Smooth muscle cell (in vitro differentiated cells): Measurements from ENCODE around the gene SLC8B1. TPM values are rescaled to one million over a fixed set of nuclear protein-coding genes. Genes with fewer than 3 reads are reported as not detected.

Source experiments
- DNase-seq: peaks from one replicate; lab custom pipeline; 2025; ENCODE audit not compliant: unreplicated experiment; lab: John Stamatoyannopoulos, UW
- H2AFZ ChIP-seq: fragments of 200-600 bp; sonication (generic); 2 replicates; pipeline ENCODE4 v1.6.0; 2016; ENCODE audit warnings: antibody characterized with exemption, low read depth, mild to moderate bottlenecking
- H3F3A ChIP-seq: fragments of 200-600 bp; sonication (generic); 2 replicates; pipeline ENCODE4 v1.6.0; 2017; ENCODE audit warnings: antibody characterized with exemption, low read depth
- H3K27ac ChIP-seq: fragments of 200-600 bp; sonication (generic); 2 replicates; pipeline ENCODE4 v1.5.1; 2016; ENCODE audit warnings: low read depth, mild to moderate bottlenecking
- H3K27me3 ChIP-seq: fragments of 200-600 bp; sonication (generic); 2 replicates; pipeline ENCODE4 v1.6.1; 2016; ENCODE audit warnings: low read depth, mild to moderate bottlenecking
- H3K36me3 ChIP-seq: fragments of 200-600 bp; sonication (generic); 2 replicates; pipeline ENCODE4 v1.5.1; 2016; ENCODE audit warnings: low read depth
- H3K4me1 ChIP-seq: fragments of 200-600 bp; sonication (generic); 2 replicates; pipeline ENCODE4 v1.5.1; 2016; ENCODE audit warnings: low read depth
- H3K4me2 ChIP-seq: fragments of 200-600 bp; sonication (generic); 2 replicates; pipeline ENCODE4 v1.6.0; 2016; ENCODE audit warnings: mild to moderate bottlenecking
- H3K4me3 ChIP-seq: fragments of 200-600 bp; sonication (generic); 2 replicates; pipeline ENCODE4 v1.5.1; 2016; ENCODE audit warnings: mild to moderate bottlenecking
- H3K79me2 ChIP-seq: fragments of 200-600 bp; sonication (generic); 2 replicates; pipeline ENCODE4 v1.6.0; 2016; ENCODE audit warnings: low read depth, mild to moderate bottlenecking
- H3K9ac ChIP-seq: fragments of 200-600 bp; sonication (generic); 2 replicates; pipeline ENCODE4 v1.6.0; 2016; ENCODE audit warnings: low read depth
- H3K9me3 ChIP-seq: fragments of 200-600 bp; sonication (generic); replicated peaks from 2 replicates; pipeline ENCODE4 v1.5.1; 2016; ENCODE audit warnings: low read depth
- H4K20me1 ChIP-seq: fragments of 200-600 bp; sonication (generic); 2 replicates; pipeline ENCODE4 v1.6.0; 2016; ENCODE audit warnings: low read depth
- WGBS: methylation state at CpG from one replicate; pipeline ENCODE4 v1.1.7; 2016; ENCODE audit warnings: low lambda C conversion rate; 5-methylcytosine and 5-hydroxymethylcytosine counted together
- polyA plus RNA-seq: library from polyadenylated mRNA; unstranded; fragments of >200 nt; fragmentation: Nextera tagmentation; extraction: Ambion mirVana; gene quantifications from 2 replicates; pipeline ENCODE4 v1.2.1, GENCODE V29; 2016
- total RNA-seq: library from RNA; depleted of rRNA; stranded (reverse); fragments of >200 nt; gene quantifications from 2 replicates; pipeline ENCODE4 v1.2.3, GENCODE V29; 2014
- TF ChIP-seq, protein P1 (sequence below): fragments of 200-600 bp; sonication (generic); IDR thresholded peaks from 2 replicates; pipeline ENCODE4 v1.5.1; 2017; ENCODE audit warnings: borderline replicate concordance, mild to moderate bottlenecking, antibody characterized with exemption; ENCODE audit not compliant: insufficient read depth, poor library complexity, severe bottlenecking

The SLC8B1 gene
- total and polyA plus RNA-seq, 2 experiments from 2014 or later, result 11.8 to 14.3 TPM

DNA sequence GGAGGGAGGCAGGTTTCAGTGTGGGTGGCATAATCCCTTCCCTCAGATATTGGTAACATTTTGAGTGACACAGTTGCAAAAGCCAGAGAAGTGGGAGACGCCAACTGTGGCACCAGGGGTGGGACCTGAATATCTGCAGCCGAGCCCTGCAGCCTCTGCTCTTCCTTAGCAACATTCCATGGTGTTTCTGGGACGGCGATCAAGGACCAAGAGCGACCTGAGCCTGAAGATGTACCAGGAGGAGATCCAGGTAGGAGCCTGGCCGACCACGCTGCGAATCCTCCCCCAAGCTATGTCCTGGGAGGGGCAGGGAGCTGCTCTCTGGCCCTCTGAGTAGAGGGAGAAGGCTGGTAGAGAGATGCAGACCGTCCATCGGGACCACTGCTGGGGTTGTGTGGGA is 41.8 kb downstream of the SLC8B1 start:
- no peaks in the 10 kb centered on the region for H3F3A ChIP-seq
- H4K20me1 ChIP-seq, result no peaks in the 10 kb centered on the region
- no peaks in the 10 kb centered on the region for H3K4me1 ChIP-seq
- H3K27me3 ChIP-seq, result no peaks in the 10 kb centered on the region
- 97% methylated on average over 10 of the region's 10 CpGs for WGBS
- no peak overlapping the region for H3K9ac ChIP-seq
- TF ChIP-seq, protein P1, sequence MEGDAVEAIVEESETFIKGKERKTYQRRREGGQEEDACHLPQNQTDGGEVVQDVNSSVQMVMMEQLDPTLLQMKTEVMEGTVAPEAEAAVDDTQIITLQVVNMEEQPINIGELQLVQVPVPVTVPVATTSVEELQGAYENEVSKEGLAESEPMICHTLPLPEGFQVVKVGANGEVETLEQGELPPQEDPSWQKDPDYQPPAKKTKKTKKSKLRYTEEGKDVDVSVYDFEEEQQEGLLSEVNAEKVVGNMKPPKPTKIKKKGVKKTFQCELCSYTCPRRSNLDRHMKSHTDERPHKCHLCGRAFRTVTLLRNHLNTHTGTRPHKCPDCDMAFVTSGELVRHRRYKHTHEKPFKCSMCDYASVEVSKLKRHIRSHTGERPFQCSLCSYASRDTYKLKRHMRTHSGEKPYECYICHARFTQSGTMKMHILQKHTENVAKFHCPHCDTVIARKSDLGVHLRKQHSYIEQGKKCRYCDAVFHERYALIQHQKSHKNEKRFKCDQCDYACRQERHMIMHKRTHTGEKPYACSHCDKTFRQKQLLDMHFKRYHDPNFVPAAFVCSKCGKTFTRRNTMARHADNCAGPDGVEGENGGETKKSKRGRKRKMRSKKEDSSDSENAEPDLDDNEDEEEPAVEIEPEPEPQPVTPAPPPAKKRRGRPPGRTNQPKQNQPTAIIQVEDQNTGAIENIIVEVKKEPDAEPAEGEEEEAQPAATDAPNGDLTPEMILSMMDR, result no peak
- H3K4me2 ChIP-seq, result no peak overlapping the region
- no peak overlapping the region for H3K4me3 ChIP-seq
- no peak overlapping the region for H3K27ac ChIP-seq
- no peaks in the 10 kb centered on the region for H3K79me2 ChIP-seq
- H3K9me3 ChIP-seq, result no peaks in the 10 kb centered on the region
- H2AFZ ChIP-seq, result no peak overlapping the region
- no peaks in the 10 kb centered on the region for H3K36me3 ChIP-seq
- DNase-seq, result no peak

DNA sequence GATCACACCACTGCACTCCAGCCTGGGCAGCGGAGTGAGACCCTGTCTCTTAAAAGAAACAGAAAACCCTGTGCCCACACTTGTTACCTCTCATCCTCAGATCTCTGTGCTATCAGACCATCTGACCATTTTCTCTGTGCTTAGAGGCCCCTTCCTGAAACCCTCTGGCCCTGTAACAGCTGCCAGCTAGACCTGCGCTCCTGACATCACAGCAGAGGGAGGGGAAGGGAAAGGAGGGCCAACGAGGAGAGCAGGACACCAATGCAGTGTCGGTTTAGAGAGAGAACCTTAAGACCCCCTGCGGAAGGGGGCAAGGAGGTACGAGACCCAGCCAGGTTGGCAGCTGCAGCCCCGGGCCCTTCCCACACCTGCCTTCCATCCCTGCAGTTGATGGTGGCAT is 42.4 kb downstream of the SLC8B1 start:
- Histone ChIP-seq H2AFZ (no peak overlapping the region), H3K4me3 (no peak overlapping the region), H3K9ac (no peak overlapping the region), H3K36me3 (no peaks in the 10 kb centered on the region), H3K79me2 (no peaks in the 10 kb centered on the region), H3F3A (no peaks in the 10 kb centered on the region), H3K9me3 (no peaks in the 10 kb centered on the region), H3K4me2 (no peak overlapping the region), H4K20me1 (no peaks in the 10 kb centered on the region), H3K27ac (no peak overlapping the region), H3K27me3 (no peaks in the 10 kb centered on the region), H3K4me1 (no peaks in the 10 kb centered on the region)
- TF ChIP-seq, protein P1, result no peak
- DNase-seq, result no peak
- WGBS, result 91% methylated on average over 7 of the region's 7 CpGs

DNA sequence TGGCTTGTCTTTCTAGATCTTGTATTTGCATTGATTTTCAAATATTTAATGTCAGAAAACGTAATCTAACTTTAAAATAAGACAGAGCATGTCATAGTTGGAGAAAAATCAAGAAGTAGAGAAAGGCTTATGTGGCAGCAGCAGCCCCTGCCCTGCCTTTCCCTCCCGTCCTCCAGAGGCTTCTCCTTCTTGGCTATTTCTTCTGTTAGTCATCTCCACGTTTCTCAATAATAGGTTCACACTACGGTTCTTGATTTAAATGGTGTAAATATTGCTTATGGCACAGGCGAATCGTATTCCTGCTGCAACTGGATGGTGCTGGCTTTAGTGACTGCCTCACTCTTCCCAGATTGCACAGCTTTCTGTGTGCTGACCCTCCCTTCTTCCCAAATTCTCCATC is 42.8 kb downstream of the SLC8B1 start:
- Histone ChIP-seq H3F3A (no peaks in the 10 kb centered on the region), H4K20me1 (no peaks in the 10 kb centered on the region), H3K4me1 (no peaks in the 10 kb centered on the region), H3K79me2 (no peaks in the 10 kb centered on the region), H3K4me3 (no peak overlapping the region), H3K27me3 (no peaks in the 10 kb centered on the region), H3K4me2 (no peak overlapping the region), H2AFZ (no peak overlapping the region), H3K9me3 (no peaks in the 10 kb centered on the region), H3K9ac (no peak overlapping the region), H3K27ac (no peak overlapping the region), H3K36me3 (no peaks in the 10 kb centered on the region)
- TF ChIP-seq, protein P1, result no peak
- WGBS, result 50% methylated on average over 6 of the region's 6 CpGs
- no peak for DNase-seq

DNA sequence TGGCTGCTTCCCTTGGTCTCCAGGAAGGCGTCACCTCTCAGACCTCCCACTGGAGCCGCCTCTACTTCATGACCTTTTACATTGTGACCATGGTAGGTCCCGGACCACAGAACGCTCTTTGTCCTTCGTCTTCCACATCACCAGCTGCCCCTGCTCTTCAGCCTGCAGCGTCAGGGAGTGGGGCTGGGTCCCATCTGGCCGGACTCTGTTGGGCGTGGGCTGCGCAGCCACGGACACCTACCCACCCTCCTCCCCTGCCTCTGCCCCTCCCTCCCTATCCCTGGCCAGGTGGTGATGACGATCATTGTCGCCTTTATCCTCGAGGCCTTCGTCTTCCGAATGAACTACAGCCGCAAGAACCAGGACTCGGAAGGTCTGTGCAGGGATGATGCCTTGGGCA is 43.3 kb downstream of the SLC8B1 start:
- no peak overlapping the region for H2AFZ ChIP-seq
- TF ChIP-seq, protein P1, result no peak
- no peak overlapping the region for H3K4me3 ChIP-seq
- DNase-seq, result no peak
- no peaks in the 10 kb centered on the region for H3K27me3 ChIP-seq
- no peak overlapping the region for H3K9ac ChIP-seq
- H3K36me3 ChIP-seq, result no peaks in the 10 kb centered on the region
- WGBS, result 96% methylated on average over 17 of the region's 17 CpGs
- no peaks in the 10 kb centered on the region for H3F3A ChIP-seq
- H4K20me1 ChIP-seq, result no peaks in the 10 kb centered on the region
- H3K4me2 ChIP-seq, result no peak overlapping the region
- H3K27ac ChIP-seq, result no peak overlapping the region
- H3K4me1 ChIP-seq, result no peaks in the 10 kb centered on the region
- no peaks in the 10 kb centered on the region for H3K79me2 ChIP-seq
- H3K9me3 ChIP-seq, result no peaks in the 10 kb centered on the region
